SK-N-SH treated with all-trans-retinoic acid at 6 μM for 48 hours (cell line): Measurements from ENCODE around the gene TRRAP.

Experiments
- ARNTL ChIP-seq: fragments of 450-650 bp; formaldehyde crosslinking; IDR thresholded peaks from 2 replicates; pipeline ENCODE4 v1.5.0; 2020; ENCODE audit warnings: low read depth, mild to moderate bottlenecking, moderate library complexity, borderline replicate concordance
- GLIS3 ChIP-seq: fragments of 250-450 bp; sonication (Bioruptor Pico); IDR thresholded peaks from 2 replicates; pipeline ENCODE4 v1.5.0; 2020; ENCODE audit warnings: mild to moderate bottlenecking, moderate library complexity
- RARB ChIP-seq: fragments of 250-450 bp; sonication (Bioruptor Pico); IDR thresholded peaks from 2 replicates; pipeline ENCODE4 v1.8.0; 2021; ENCODE audit warnings: mild to moderate bottlenecking, moderate library complexity
- SNAI2 ChIP-seq: fragments of 250-450 bp; sonication (Bioruptor Pico); IDR thresholded peaks from 2 replicates; pipeline ENCODE4 v1.5.0; 2020; ENCODE audit warnings: mild to moderate bottlenecking, moderate library complexity
- TOX ChIP-seq: fragments of 250-450 bp; sonication (Bioruptor Pico); IDR thresholded peaks from 2 replicates; pipeline ENCODE4 v1.8.0; 2021; ENCODE audit warnings: mild to moderate bottlenecking, moderate library complexity, borderline replicate concordance
- ZNF8 ChIP-seq: fragments of 450-650 bp; formaldehyde crosslinking; IDR thresholded peaks from 2 replicates; pipeline ENCODE4 v1.5.0; 2020; ENCODE audit warnings: mild to moderate bottlenecking, moderate library complexity
- TF ChIP-seq, protein P1 (sequence below): fragments of 250-450 bp; sonication (Bioruptor Pico); IDR thresholded peaks from 2 replicates; pipeline ENCODE4 v1.8.0; 2020; ENCODE audit warnings: mild to moderate bottlenecking, moderate library complexity, borderline replicate concordance
- TF ChIP-seq, protein P2 (sequence below): fragments of 250-450 bp; sonication (Bioruptor Pico); IDR thresholded peaks from 2 replicates; pipeline ENCODE4 v1.5.1; 2020; ENCODE audit warnings: low read depth, mild to moderate bottlenecking, moderate library complexity

DNA sequence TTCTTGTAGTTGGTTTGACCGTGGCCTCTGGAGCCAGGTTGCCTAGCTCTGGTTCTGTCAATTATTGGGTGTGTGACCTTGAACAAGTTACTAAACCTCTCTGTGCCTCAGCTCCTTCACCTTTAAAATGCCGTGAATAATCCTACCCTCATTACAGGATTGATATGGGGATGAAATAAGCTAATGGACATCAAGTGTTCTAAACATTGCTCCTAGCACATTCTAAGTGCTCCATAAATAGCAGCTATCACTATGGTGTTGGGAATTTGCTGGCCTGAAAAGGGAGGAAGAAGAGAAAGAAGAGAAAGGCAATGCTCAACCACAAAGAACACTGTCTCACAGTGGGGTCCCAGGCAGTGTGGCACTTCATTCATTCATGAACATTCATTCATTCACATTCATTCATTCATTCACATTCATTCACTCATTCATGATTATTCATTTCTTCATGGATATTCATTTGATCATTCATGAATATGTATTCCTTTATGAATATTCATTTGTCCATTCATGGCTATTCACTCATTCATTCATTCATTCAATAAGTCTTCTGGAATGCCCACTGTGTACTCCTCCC, 47.3 kb upstream of the TRRAP start:
- TF ChIP-seq TOX, result no peak
- TF ChIP-seq GLIS3 (CRISPR knock-in tag), result no peak
- no peak for TF ChIP-seq ARNTL
- TF ChIP-seq SNAI2, result no peak
- TF ChIP-seq RARB (CRISPR knock-in tag), result no peak
- TF ChIP-seq, protein P1, sequence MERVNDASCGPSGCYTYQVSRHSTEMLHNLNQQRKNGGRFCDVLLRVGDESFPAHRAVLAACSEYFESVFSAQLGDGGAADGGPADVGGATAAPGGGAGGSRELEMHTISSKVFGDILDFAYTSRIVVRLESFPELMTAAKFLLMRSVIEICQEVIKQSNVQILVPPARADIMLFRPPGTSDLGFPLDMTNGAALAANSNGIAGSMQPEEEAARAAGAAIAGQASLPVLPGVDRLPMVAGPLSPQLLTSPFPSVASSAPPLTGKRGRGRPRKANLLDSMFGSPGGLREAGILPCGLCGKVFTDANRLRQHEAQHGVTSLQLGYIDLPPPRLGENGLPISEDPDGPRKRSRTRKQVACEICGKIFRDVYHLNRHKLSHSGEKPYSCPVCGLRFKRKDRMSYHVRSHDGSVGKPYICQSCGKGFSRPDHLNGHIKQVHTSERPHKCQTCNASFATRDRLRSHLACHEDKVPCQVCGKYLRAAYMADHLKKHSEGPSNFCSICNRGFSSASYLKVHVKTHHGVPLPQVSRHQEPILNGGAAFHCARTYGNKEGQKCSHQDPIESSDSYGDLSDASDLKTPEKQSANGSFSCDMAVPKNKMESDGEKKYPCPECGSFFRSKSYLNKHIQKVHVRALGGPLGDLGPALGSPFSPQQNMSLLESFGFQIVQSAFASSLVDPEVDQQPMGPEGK (CRISPR knock-in tag), result no peak
- TF ChIP-seq, protein P2, sequence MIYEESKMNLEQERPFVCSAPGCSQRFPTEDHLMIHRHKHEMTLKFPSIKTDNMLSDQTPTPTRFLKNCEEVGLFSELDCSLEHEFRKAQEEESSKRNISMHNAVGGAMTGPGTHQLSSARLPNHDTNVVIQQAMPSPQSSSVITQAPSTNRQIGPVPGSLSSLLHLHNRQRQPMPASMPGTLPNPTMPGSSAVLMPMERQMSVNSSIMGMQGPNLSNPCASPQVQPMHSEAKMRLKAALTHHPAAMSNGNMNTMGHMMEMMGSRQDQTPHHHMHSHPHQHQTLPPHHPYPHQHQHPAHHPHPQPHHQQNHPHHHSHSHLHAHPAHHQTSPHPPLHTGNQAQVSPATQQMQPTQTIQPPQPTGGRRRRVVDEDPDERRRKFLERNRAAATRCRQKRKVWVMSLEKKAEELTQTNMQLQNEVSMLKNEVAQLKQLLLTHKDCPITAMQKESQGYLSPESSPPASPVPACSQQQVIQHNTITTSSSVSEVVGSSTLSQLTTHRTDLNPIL (CRISPR knock-in tag), result no peak
- TF ChIP-seq ZNF8 (CRISPR knock-in tag), result no peak
